ENCODE data around the gene RPIA.
"Not testable (repeated sequence)": the region's sequence is repeated elsewhere in the genome, so short reads cannot be mapped to it uniquely, and the experiment has no call there.

The RPIA gene

DNA sequence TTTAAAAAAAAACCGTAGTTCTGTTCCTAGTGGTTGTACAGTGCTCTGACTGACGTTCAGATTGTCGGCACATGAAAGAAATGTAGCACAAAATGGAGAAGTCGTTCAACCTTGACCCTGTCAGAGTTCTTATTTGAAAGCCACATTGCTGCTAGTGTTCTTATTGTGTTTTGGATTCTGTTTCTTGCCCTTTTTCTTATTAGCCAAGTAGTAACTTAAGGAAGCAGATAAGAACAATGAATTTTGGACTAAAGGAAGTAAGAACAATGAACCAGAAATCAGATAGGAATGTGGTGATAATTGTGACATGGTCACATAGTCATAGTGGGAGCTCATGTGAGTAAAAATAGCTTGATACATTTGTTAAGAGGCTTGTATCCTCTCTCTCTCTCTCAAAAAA lies 45.9 kb downstream of the RPIA start:
- DNase-seq: peak; percentile 45

DNA sequence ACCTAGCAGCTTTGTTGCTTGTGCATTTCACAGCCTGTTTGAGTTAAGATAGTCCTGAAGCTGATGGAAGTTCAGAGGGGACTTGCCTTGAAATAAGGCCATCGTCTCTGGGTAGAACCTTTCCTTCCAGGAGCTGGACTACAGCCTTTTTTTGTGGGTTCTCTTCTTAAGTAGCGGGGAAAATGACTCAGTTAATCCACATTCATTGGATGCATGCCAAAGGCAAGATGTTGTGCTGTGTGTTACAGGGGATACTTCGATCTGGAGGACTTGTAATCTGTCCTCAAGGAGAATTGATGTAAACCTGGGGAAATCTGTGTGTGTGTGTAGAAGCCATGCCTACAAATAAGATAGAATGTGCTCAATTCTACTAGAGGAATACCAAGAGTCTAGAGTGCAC lies 46.8 kb downstream of the RPIA start:
- DNase-seq: no peak

DNA sequence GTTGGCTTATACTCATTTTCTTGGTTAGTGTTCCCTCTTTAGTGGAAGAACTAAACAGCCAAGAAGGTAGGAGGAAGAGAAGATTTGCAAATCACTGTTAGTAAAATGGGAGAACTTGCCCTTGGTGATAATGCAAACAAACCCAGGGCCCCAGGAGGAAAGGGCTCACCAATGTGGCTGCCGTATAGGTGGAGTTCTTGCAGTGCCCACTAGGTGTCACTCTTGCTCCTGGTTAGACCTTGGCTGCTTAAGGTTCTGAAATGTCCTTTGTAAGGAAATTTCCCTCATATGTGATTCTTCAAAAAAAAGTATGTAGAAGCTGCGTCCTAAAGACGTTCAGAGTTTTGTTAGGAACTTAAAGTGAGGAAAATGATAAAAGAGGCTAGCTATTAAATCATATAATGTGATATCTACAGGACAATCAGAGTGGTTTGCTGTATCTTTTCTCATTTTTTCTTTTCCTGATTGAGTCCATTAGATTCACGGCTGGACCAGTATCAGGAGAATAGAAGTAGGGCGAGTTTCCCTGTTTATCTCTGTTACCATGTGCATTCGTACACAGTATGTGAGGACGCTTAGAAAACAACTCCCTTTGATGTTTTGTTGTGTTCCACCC lies 48.6 kb downstream of the RPIA start:
- DNase-seq: peak; percentile 88

DNA sequence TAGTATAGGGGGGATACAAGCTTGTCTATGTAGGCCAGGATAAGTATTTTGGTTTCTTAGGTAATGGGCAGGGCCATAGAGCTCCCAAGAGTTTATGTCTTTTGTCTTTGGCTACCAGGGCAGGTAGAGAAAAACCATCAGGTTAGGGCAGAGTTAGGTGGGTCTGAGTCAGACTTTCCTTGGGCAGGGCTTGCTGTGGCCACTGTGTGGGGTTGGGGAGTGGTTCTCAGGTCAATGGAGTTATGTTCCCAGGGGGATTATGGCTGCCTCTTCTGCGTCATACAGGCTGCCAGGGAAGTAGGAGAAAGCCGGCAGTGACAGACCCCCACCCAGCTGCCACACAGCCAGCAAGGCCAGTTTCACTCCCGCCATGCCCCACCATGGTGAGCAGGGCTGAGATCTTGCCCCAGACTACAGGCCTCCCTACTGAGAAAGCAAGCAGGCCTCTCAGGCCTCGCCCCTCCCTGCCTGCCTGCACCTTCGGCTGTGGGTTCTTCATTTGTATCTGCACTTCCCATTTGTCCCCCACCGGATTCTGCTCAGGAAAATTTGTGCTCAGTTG lies 55.5 kb downstream of the RPIA start:
- DNase-seq: no peak

DNA sequence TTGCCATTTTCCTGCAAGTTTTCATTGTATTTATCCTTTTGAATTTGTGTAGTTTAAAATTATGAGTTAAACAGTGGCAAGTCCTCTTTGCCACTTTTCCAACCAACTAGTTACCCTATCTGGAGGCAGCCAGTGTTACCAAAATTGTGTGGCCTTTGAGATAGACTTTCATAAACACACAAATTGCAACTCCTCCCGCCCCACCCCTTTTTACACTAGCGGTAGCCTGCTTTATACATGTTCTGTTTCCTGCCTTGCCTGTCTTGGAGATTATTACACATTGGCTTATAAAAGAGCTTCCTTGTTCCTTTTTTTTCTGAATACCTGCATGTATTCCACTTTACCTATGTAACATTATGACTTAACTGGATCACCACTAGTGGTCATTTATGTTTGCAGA lies 56.5 kb downstream of the RPIA start:
- peak; percentile 79 for DNase-seq

DNA sequence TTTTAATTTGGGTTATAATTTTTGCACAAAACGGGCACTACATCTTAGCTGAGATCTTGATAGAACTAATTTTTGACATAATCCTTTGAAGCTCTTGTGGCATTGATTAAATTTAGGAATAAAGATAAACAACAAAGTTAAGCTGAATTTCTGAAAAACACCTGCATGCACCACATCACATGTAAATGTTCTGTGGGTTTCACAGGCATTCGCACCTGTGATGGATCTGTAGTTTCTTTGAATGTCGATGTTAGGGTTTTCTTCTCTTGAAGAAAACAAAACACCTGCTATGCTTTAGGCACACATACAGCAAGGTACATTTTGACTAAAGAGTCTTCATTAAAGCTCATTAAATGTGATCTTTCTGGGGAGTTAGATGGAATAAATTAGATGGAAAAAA lies 60.3 kb downstream of the RPIA start:
- no peak for DNase-seq

GRCh38 chr2:88753833-88754584 lies 62.5 kb downstream of the RPIA start:
- DNase-seq: no peak

GRCh38 chr2:88754585-88755320 lies 63.3 kb downstream of the RPIA start:
- peak; percentile 33 for DNase-seq

- DNase-seq: no peak
Measured at GRCh38 chr2:88755836-88756235, 64.4 kb downstream of the RPIA start.

DNA sequence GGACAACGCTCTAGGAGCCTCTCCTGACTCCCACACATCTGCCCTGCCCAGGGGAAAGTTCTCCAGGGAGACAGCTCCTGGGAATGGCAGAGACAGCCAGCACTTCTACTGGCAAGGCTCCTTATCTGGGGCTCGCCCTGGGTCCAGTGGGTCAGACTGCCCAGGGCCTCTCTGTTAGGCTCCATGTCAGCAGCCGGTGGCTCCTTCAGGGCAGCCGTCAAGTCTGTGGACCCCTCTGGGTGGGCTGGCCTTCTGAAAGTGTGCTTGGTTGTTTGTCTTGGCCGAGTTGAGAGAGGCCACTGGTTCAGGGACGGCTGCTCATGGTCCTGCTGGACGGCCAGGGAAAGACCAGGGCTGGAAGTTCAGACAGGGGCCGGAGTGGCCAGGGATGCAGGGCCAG lies 65.6 kb downstream of the RPIA start:
- DNase-seq: no peak

- not testable (repeated sequence) for DNase-seq
Measured at GRCh38 chr2:88758702-88759101, 67.2 kb downstream of the RPIA start.

DNA sequence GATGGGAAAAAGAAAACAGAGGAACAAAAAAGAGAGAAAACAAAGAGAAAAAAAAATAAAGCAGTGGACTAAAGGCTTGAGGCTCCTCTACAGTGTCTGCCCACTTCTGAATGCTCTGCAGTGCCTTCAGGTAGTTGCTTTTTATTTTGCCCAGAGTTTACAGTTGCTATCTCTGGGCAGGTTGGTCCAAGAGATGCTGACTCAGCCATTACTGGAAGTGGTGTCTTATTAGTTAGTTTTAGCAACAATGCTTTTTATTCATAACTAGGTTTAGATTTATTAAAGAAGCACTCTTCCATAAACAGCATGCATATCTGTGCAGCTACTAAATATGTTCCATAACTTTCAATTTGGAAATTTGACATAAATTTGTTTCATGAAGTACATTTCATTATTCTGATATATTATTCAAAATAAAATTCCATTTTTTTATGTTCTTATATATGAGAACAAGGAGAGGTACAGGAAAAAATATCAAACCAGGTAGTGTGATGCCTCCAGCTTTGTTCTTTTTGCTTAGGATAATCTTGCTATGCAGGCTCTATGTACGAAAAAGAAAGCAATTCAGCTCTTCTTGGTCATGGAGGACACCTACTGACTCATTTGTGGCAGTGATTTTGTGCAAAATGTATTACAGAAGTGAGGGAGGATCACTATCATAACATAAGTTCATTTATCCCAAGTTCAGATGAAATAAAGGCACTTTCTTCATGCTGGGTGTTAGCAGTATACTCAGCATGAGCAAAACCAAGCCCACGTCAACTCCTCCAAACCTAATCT lies 69.5 kb downstream of the RPIA start:
- no peak for DNase-seq

DNA sequence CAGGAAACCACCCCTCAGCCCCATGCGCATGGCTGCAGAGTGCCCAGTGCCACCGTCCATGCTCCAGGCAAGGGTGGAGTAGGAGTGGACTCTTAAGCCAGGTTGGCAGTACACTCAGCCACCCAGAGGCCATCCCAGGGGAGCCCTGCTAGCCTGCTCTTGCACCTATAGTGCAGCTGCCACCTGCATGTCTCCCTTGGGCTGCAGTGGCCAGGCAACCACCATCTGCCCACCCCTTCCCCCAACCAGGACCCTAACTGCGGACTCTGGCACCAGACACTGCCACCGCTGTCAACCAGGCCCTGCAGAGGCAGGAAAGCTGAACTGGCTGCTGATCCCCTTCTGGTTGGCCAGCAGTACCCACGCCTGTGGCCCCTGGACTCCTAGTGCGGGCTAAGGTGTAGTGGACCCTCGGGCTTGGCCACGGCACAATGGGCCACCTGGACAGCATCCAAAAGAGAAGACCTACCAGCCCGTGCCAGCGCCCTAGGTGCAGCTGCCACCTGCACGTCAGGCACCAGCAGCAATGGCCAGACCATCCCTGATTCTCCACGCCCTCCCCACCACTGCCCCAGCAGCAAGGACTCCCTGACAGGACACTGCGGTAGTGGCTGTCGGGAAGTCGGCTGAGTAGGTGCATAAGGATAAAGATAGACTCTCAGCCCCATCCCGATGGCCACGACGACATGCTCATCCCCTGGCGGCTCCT lies 72.8 kb downstream of the RPIA start:
- no peak for DNase-seq

- no peak for DNase-seq
Measured at GRCh38 chr2:88764850-88765153, 73.3 kb downstream of the RPIA start.

DNA sequence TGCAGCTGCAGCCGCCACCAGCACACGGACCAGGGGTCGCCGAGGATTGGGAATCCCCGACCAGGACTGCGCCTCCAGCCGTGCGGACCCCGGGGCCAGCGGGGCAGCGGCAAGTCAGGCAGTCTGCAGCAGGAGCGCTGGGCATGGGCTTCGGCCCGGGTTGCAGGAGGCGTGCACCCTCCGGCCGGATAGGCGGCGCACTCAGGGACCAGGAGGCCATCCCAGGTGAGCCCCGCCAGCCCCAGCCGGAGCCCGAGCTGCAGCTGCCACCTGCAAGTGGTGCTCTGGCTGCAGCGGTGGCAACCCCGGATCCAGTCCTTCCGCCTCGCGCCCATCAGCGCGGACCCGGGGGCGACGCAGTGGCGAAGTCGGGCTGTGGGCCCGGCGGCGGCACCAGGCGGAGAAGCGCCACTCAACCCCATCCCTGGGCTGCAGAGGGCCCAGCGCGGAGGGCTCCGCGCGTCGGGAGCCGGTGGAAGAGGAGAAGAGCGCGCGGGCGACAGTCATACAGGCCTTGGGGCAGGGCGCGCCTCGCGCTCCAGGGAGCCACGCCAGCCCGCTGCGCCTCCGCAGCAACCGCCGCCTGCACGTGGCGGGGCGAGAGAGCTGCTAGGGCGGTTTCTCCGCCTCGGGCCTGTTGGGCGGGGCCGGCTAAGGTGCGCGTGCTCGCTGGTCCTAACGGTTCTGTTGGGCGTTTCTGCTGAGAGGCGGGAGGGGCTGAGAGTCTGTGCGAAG lies 73.8 kb downstream of the RPIA start:
- peak; percentile 86 for DNase-seq

- peak; percentile 20 for DNase-seq
Measured at GRCh38 chr2:88765889-88766481, 74.5 kb downstream of the RPIA start.

- DNase-seq: peak; percentile 58
Measured at GRCh38 chr2:88770016-88770415, 78.5 kb downstream of the RPIA start.

DNA sequence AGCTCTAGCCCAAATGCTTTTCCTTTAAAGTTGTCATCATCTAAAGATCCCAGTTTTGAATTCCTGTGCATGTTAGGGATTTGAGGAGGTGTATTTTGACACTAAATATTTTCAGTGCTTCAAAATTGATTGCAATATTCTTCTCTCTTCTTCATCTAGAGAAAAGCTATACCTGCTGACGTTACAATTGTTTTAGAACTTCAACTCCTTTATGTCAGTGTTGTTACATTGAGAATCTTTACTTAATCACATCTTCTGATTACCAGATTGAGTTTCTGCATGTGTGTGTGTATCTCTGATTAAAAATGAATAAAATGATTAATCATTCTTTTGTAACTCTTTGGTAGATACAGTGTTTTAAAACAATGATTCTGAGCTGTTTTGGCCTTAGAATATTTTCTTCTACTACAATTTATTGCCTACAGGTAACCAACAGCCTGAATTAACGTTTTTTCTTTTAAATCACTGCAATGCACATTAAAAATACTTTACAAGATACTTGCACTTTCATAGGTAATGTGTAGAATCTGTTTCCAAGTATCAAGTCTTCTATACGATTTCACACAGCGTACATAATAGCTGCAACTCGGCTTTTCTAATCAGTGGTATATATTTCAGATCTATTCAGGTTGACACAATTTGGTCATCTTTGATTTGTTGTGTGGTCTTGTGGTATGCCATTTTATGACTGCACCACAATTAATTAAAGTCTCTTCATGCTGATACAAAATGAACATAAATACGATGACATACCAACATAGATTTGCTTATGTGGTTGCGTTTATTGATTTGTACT lies 82.0 kb downstream of the RPIA start:
- DNase-seq: not testable (repeated sequence)

GRCh38 chr2:88789213-88789612 lies 97.7 kb downstream of the RPIA start:
- not testable (repeated sequence) for DNase-seq

DNA sequence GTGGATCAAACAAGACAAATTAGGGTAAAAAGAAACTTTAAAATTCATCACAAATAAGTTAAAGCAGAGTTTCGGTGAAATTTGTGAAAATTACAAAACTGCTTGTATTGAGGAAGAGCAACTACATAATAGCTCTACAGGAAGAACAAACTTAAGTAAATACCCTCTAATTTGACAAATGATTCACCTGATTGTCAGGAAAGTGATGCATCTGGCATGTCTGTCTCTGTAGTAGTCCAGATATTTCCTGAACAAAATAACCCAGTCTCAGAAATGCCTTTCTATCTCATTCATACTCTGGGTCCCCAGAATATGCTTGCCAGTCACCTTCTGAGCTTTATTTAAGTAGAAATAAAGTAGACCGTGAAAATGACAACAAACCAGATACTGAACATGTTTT lies 104.5 kb downstream of the RPIA start:
- DNase-seq: not testable (repeated sequence)

Measured in hematopoietic multipotent progenitor cell treated with erythropoietin and hydrocortisone succinate and interleukin-3 and kit ligand, for 6 days (in vitro differentiated cells).